Uterus (tissue), 2 donors: ENCODE data around the gene CPA4.

Experiments
- CTCF ChIP-seq, 4 experiments: fragments of 200-600 bp in 2 of 4; fragments of 450-650 bp in 2 of 4; sonication (generic) in 2 of 4; IDR thresholded peaks; one replicate each; pipeline ENCODE4 v1.5.1; 2016 to 2019; ENCODE audit warnings: antibody characterized with exemption in 4 of 4, mild to moderate bottlenecking in 2 of 4, moderate library complexity in 1 of 4
- POLR2A ChIP-seq, 2 donors: fragments of 450-650 bp; IDR thresholded peaks; one replicate each; pipeline ENCODE4 v1.6.1; 2016; ENCODE audit warnings: antibody characterized with exemption in 2 of 2, mild to moderate bottlenecking in 1 of 2, moderate library complexity in 1 of 2

- no peak for TF ChIP-seq POLR2A (IDR thresholded peaks at IDR 0.05)
- no peak for TF ChIP-seq CTCF (IDR thresholded peaks at IDR 0.05)
These were observed 13.1 kb upstream of the CPA4 start for GRCh38 chr7:130279906-130280305.
